GM12801 (cell line): ENCODE measurements around the gene AP2S1.

ENCODE experiments used
- CTCF ChIP-seq: IDR thresholded peaks from one replicate; pipeline ENCODE4 v1.5.1; 2011; ENCODE audit warnings: control low read depth; ENCODE audit not compliant: insufficient read length; ENCODE audit errors: extremely low read depth

Gene AP2S1

DNA sequence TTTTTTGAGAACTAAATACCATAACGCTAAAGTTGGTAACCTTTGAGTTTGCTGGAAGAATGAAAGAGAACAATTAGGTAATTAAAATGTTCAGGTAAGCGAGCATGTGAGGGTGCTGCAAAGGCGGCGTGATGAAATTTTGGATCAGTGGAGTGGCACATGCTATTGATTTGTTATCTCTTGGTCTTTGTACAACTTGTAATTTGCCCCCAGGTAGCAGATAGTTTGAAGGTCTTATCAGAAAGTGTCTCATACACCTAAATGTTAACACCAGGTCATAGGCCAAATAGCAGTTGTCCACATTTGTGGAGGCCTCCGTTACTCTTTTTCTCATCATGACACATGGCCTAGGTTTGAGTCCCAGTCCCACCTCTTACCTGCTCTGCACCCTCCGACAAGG is 25.0 kb upstream of the AP2S1 start:
- no peak for TF ChIP-seq CTCF

GRCh38 chr19:46875234-46875633 is 24.6 kb upstream of the AP2S1 start:
- TF ChIP-seq CTCF, result no peak

GRCh38 chr19:46872967-46873366 is 22.3 kb upstream of the AP2S1 start:
- TF ChIP-seq CTCF, result no peak

DNA sequence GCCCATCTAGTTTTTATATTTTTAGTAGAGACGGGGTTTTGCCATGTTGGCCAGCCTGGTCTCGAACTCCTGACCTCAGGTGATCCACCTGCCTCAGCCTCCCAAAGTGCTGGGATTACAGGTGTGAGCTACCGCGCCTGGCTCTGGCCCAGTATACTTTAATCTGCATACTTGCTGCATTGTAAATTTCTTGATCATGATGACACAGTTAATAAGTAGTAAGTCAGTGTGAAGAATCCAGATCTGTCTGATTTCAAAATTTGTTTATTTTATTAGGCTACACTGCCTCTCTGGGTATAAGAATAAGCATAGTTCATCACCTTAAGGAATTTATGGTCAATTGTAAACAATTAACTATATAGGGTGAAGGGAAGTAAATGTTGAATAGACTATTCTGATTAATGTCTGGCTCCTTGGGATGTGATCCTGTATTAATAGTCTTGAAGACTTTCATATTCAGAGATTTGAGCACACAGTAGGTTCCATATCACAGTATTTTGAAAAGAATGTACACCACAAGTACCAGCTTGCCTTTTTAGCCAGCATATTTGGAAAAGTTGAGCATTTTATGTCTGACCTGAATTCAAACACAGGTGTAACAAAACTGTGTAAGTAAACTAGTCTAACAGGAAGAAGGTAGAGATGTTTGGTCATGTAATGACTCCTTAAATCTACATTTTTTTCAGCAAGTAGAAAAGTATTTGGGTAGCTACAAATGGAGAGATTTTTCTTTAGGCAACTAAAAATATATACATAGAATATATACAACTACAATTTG is 17.6 kb upstream of the AP2S1 start:
- no peak for TF ChIP-seq CTCF

- TF ChIP-seq CTCF, result no peak
Observed at GRCh38 chr19:46867170-46867569, 16.5 kb upstream of the AP2S1 start.

GRCh38 chr19:46866407-46867136 is 15.9 kb upstream of the AP2S1 start:
- TF ChIP-seq CTCF, result no peak

GRCh38 chr19:46863818-46864629 is 13.4 kb upstream of the AP2S1 start:
- TF ChIP-seq CTCF, result no peak
